PFSK-1 (cell line): Measurements from ENCODE around the gene APCDD1.

Experiments
- POLR2AphosphoS5 ChIP-seq: IDR thresholded peaks from 2 replicates; pipeline ENCODE4 v1.6.1; 2012; ENCODE audit warnings: low read depth, mild to moderate bottlenecking, control low read depth, low read length, moderate library complexity
- TAF1 ChIP-seq: IDR thresholded peaks from 2 replicates; pipeline ENCODE4 v1.6.1; 2012; ENCODE audit warnings: low read length, control low read depth, borderline replicate concordance; ENCODE audit not compliant: insufficient read depth
- TF ChIP-seq, protein P1 (sequence below), 2 experiments: IDR thresholded peaks; 2 replicates each; pipeline versions ENCODE4 v1.6.1 to v1.8.0; 2011 to 2012; ENCODE audit warnings: low read depth in 2 of 2, low read length in 2 of 2, control low read depth in 1 of 2, inconsistent platforms in 1 of 2, mild to moderate bottlenecking in 1 of 2, moderate library complexity in 1 of 2; ENCODE audit not compliant: insufficient read depth in 1 of 2

DNA sequence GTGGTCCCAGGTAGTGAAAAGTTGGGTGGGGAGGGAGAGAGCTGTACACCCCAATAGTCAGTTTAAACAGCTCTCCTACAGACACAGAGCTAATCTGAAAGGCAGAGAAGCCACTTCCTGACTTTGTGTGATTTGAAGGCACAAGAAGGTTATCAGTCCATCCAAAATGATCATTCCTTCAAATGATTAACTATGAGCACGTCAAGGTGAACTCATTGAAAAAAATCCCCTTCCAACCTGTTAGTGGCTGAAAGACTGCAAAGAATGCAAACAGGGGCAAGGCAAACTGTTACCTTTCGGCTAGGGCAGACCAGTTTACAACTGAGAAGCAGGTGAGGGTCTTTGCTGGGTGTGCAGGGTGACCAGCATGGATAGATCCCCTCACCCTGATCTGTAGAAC lies 22.8 kb upstream of the APCDD1 start:
- TF ChIP-seq POLR2AphosphoS5 (no peak), TAF1 (no peak)
- TF ChIP-seq, protein P1, sequence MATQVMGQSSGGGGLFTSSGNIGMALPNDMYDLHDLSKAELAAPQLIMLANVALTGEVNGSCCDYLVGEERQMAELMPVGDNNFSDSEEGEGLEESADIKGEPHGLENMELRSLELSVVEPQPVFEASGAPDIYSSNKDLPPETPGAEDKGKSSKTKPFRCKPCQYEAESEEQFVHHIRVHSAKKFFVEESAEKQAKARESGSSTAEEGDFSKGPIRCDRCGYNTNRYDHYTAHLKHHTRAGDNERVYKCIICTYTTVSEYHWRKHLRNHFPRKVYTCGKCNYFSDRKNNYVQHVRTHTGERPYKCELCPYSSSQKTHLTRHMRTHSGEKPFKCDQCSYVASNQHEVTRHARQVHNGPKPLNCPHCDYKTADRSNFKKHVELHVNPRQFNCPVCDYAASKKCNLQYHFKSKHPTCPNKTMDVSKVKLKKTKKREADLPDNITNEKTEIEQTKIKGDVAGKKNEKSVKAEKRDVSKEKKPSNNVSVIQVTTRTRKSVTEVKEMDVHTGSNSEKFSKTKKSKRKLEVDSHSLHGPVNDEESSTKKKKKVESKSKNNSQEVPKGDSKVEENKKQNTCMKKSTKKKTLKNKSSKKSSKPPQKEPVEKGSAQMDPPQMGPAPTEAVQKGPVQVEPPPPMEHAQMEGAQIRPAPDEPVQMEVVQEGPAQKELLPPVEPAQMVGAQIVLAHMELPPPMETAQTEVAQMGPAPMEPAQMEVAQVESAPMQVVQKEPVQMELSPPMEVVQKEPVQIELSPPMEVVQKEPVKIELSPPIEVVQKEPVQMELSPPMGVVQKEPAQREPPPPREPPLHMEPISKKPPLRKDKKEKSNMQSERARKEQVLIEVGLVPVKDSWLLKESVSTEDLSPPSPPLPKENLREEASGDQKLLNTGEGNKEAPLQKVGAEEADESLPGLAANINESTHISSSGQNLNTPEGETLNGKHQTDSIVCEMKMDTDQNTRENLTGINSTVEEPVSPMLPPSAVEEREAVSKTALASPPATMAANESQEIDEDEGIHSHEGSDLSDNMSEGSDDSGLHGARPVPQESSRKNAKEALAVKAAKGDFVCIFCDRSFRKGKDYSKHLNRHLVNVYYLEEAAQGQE (IDR thresholded peaks at IDR 0.05; ENCODE audit: insufficient read depth in 1 of 2, low read depth in 2 of 2, low read length in 2 of 2) = no peak
